BJ (cell line): ENCODE results near the gene LBHD1. TPM values are rescaled to one million over a fixed set of nuclear protein-coding genes. Genes with fewer than 3 reads are reported as not detected.
"Not testable (repeated sequence)": the region's sequence is repeated elsewhere in the genome, so short reads cannot be mapped to it uniquely, and the experiment has no call there.

Source experiments
- CTCF ChIA-PET: fragments of 350-600 bp; formaldehyde crosslinking; extraction: SDS; loops from one replicate; lab custom pipeline; 2021; ENCODE audit warnings: antibody characterized with exemption, inconsistent platforms; lab: Yijun Ruan, JAX
- POLR2A ChIA-PET: fragments of 300-600 bp; sonication (Branson Sonifier 250); formaldehyde crosslinking; extraction: SDS; loops from one replicate; lab custom pipeline; 2021; ENCODE audit warnings: antibody characterized with exemption; lab: Charles Lee
- DNase-seq: peaks from one replicate; pipeline ENCODE4 v3.0.0-alpha.2; 2011; ENCODE audit warnings: low read depth
- H3K27me3 ChIP-seq: 2 replicates; pipeline ENCODE4 v1.6.0; 2011; ENCODE audit warnings: low read length; ENCODE audit not compliant: control insufficient read depth, insufficient read depth
- H3K36me3 ChIP-seq: 2 replicates; pipeline ENCODE4 v1.5.1; 2011; ENCODE audit warnings: low read length; ENCODE audit not compliant: control insufficient read depth, insufficient read depth
- H3K4me3 ChIP-seq: 2 replicates; pipeline ENCODE4 v1.5.1; 2011; ENCODE audit warnings: low read depth, mild to moderate bottlenecking, control low read depth, low read length
- CTCF ChIP-seq: IDR thresholded peaks from 2 replicates; pipeline ENCODE4 v1.5.1; 2011; ENCODE audit warnings: low read depth, mild to moderate bottlenecking, control low read depth, inconsistent platforms, low read length, moderate library complexity; ENCODE audit not compliant: insufficient read depth
- polyA plus RNA-seq: library from polyadenylated mRNA; depleted of rRNA; stranded (reverse); fragments of >200 nt; gene quantifications from 2 replicates; pipeline ENCODE4 v1.2.3, GENCODE V29; 2011

LBHD1 gene
- polyA plus RNA-seq, 1 experiment: 4.0 TPM

- H3K36me3 ChIP-seq: peaks cover 4% of the 10 kb centered on the region
- CTCF ChIA-PET: interaction anchor here (1.0 to 2.4 kb wide), 8 partner anchors 12 to 113 kb away, joined by 3 to 15 read pairs (median 4); partner anchors contain the start of genes LRRN4CL, TTC9C, UBXN1 and UQCC3
- H3K27me3 ChIP-seq: no peaks in the 10 kb centered on the region
- POLR2A ChIA-PET: interaction anchor here (0.6 to 1.1 kb wide), 2 partner anchors 34 to 42 kb away, joined by 3 to 5 read pairs; partner anchors contain the start of genes C11orf98 and CSKMT
- no peak for DNase-seq
- TF ChIP-seq CTCF: no peak
- no peak overlapping the region for H3K4me3 ChIP-seq
Observed at GRCh38 chr11:62706850-62707247, 34.8 kb upstream of the LBHD1 start.

- no peak for TF ChIP-seq CTCF
- Histone ChIP-seq H3K36me3 (peaks cover 2% of the 10 kb centered on the region), H3K27me3 (no peaks in the 10 kb centered on the region), H3K4me3 (peak overlapping the region; percentile 58)
- peak; percentile 57 for DNase-seq
- ChIA-PET POLR2A (interaction anchor here (0.7 to 1.1 kb wide), 2 partner anchors 27 to 41 kb away, joined by 5 read pairs; partner anchors contain the start of genes C11orf98 and CSKMT), CTCF (interaction anchor here (0.7 to 2.4 kb wide), 11 partner anchors 10 to 156 kb away, joined by 3 to 15 read pairs (median 4); partner anchors contain the start of genes C11orf98, CSKMT, LRRN4CL and TTC9C)
Observed at GRCh38 chr11:62705880-62706849, 34.1 kb upstream of the LBHD1 start.

GRCh38 chr11:62705413-62705812 is 33.3 kb upstream of the LBHD1 start:
- peak overlapping the region; percentile 58 for H3K4me3 ChIP-seq
- no peaks in the 10 kb centered on the region; the same call in none of the 2 replicates for H3K36me3 ChIP-seq
- no peak for DNase-seq
- TF ChIP-seq CTCF: no peak
- ChIA-PET CTCF (interaction anchor here (0.5 to 2.4 kb wide), 9 partner anchors 9 to 157 kb away, joined by 3 to 15 read pairs (median 4); partner anchors contain the start of genes C11orf98, CSKMT and LRRN4CL), POLR2A (interaction anchor here (0.7 kb wide), 1 partner anchor 26 kb away, joined by 5 read pairs; no protein-coding TSS in a partner anchor)
- no peaks in the 10 kb centered on the region for H3K27me3 ChIP-seq

- not testable (repeated sequence) for H3K27me3 ChIP-seq, H3K4me3 ChIP-seq, DNase-seq, H3K36me3 ChIP-seq
- CTCF ChIA-PET: interaction anchor here (0.7 to 1.6 kb wide), 2 partner anchors 10 to 23 kb away, joined by 3 to 6 read pairs; partner anchors contain the start of gene HNRNPUL2
- POLR2A ChIA-PET: interaction anchor here (0.7 kb wide), 1 partner anchor 138 kb away, joined by 3 read pairs; no protein-coding TSS in a partner anchor
Observed at GRCh38 chr11:62703921-62704320, 31.9 kb upstream of the LBHD1 start.

GRCh38 chr11:62702246-62702645 is 30.2 kb upstream of the LBHD1 start:
- no peak for DNase-seq
- Histone ChIP-seq H3K27me3 (no peaks in the 10 kb centered on the region), H3K36me3 (no peaks in the 10 kb centered on the region; the same call in 1 of the 2 replicates), H3K4me3 (no peak overlapping the region)
- CTCF ChIA-PET: interaction anchor here (1.2 to 1.8 kb wide), 5 partner anchors 8 to 85 kb away, joined by 3 to 6 read pairs (median 4); partner anchors contain the start of genes INTS5 and TMEM179B
- no peak for TF ChIP-seq CTCF
- POLR2A ChIA-PET: no interaction called here
